Diencephalon (tissue), 1 donor: ENCODE data around the gene ERCC3. TPM values are rescaled to one million over a fixed set of nuclear protein-coding genes. Genes with fewer than 3 reads are reported as not detected.

Source experiments
- small RNA-seq: library from RNA; depleted of rRNA; stranded (forward); fragments of <200 nt; gene quantifications from one replicate; pipeline ENCODE3, GENCODE V24; 2014
- total RNA-seq: library from RNA; depleted of rRNA; stranded (reverse); fragments of >200 nt; gene quantifications from one replicate; pipeline ENCODE4 v1.2.3, GENCODE V29; 2014

The ERCC3 gene
- 41.3 TPM for total RNA-seq

GRCh38 chr2:127293748-127294562 is at the start of gene ERCC3:
ERCC3 (minus strand) TSS chr2:127294144; CDS start chr2:127294081, 63 bp downstream.

GRCh38 chr2:127220102-127220767 is 73.7 kb downstream of the ERCC3 start, which contains the start of gene CYP27C1:
CYP27C1 (minus strand) TSS chr2:127220299; CDS start chr2:127220270, 29 bp downstream.

Small RNA genes lying within 50 kb of the gene (small RNA-seq; reads per million reads assigned to genes)
- gene RNU6-1147P = not detected

Other genes starting within 250 kb of the ERCC3 start
- 69.2 TPM for gene BIN1, start 187.0 kb downstream of the ERCC3 start, total RNA-seq
- gene CYP27C1, start 73.8 kb downstream of the ERCC3 start, total RNA-seq = 0.69 TPM
- gene MAP3K2, start 93.8 kb upstream of the ERCC3 start, total RNA-seq = 57.4 TPM
- gene PROC, start 124.3 kb upstream of the ERCC3 start, total RNA-seq = 0.92 TPM
- 40.4 TPM for gene IWS1, start 232.3 kb upstream of the ERCC3 start, total RNA-seq
- under 0.01 TPM for gene MYO7B, start 241.5 kb upstream of the ERCC3 start, total RNA-seq